K562 (cell line): Measurements from ENCODE around the gene BFSP2. TPM values are rescaled to one million over a fixed set of nuclear protein-coding genes. Genes with fewer than 3 reads are reported as not detected.
A peak's percentile ranks its signal among the peaks of the same experiment; 100 is the strongest.

ENCODE experiments used
- ARID1B ChIP-seq: fragments of 450-650 bp; IDR thresholded peaks from 2 replicates; pipeline ENCODE4 v1.6.1; 2016; ENCODE audit warnings: antibody characterized with exemption, mild to moderate bottlenecking, inconsistent platforms
- CREB5 ChIP-seq: fragments of 250-450 bp; sonication (Bioruptor Pico); IDR thresholded peaks from 2 replicates; pipeline ENCODE4 v1.5.0; 2020; ENCODE audit warnings: mild to moderate bottlenecking
- CTBP1 ChIP-seq: fragments of 450-650 bp; IDR thresholded peaks from 2 replicates; pipeline ENCODE4 v1.6.1; 2016; ENCODE audit warnings: borderline replicate concordance
- HES1 ChIP-seq: fragments of 450-650 bp; IDR thresholded peaks from 2 replicates; pipeline ENCODE4 v1.6.1; 2016; ENCODE audit warnings: low read depth, mild to moderate bottlenecking, moderate library complexity
- JUND ChIP-seq, 2 experiments: IDR thresholded peaks; 2 replicates in 1 of 2; 3 replicates in 1 of 2; pipeline ENCODE4 v1.6.1; 2011; ENCODE audit warnings: borderline replicate concordance in 2 of 2, low read depth in 2 of 2, low read length in 2 of 2, improper control_type of control experiment in 1 of 2, missing biosample characterization in 1 of 2, missing genetic modification characterization in 1 of 2, missing genetic modification reagents in 1 of 2
- KAT2B ChIP-seq: IDR thresholded peaks from one replicate; pipeline ENCODE4 v1.6.1; 2012; ENCODE audit warnings: low read depth, mild to moderate bottlenecking, control low read depth, inconsistent platforms, low read length, moderate library complexity
- MTA2 ChIP-seq: fragments of 450-650 bp; IDR thresholded peaks from 2 replicates; pipeline ENCODE4 v1.6.1; 2016; ENCODE audit warnings: low read depth
- MYNN ChIP-seq, 2 experiments: sonication (generic); formaldehyde crosslinking in 1 of 2; IDR thresholded peaks; 2 replicates each; pipeline versions ENCODE4 v1.5.0 to v1.6.1; 2016 to 2020; ENCODE audit warnings: antibody characterized with exemption in 1 of 2, missing genetic modification reagents in 1 of 2
- PKNOX1 ChIP-seq: fragments of 450-650 bp; IDR thresholded peaks from 2 replicates; pipeline ENCODE4 v1.6.1; 2016
- RAD51 ChIP-seq: fragments of 450-650 bp; IDR thresholded peaks from 2 replicates; pipeline ENCODE4 v1.7.1; 2016; ENCODE audit warnings: low read depth, mild to moderate bottlenecking, borderline replicate concordance
- RNF2 ChIP-seq: sonication (generic); IDR thresholded peaks from 2 replicates; pipeline ENCODE4 v1.6.1; 2016
- SFPQ ChIP-seq: fragments of 200-400 bp; formaldehyde crosslinking; IDR thresholded peaks from 2 replicates; pipeline ENCODE4 v1.6.1; 2017; ENCODE audit warnings: mild to moderate bottlenecking, low read depth, low read length, moderate library complexity
- TAL1 ChIP-seq: fragments of 450-650 bp; IDR thresholded peaks from 2 replicates; pipeline ENCODE4 v1.6.1; 2016; ENCODE audit warnings: mild to moderate bottlenecking
- TCF3 ChIP-seq: sonication (generic); formaldehyde crosslinking; IDR thresholded peaks from 2 replicates; pipeline ENCODE4 v1.4.0; 2020; ENCODE audit warnings: mild to moderate bottlenecking, missing genetic modification reagents
- TEAD4 ChIP-seq, 2 experiments: sonication (generic) in 1 of 2; formaldehyde crosslinking in 1 of 2; IDR thresholded peaks; 2 replicates each; pipeline versions ENCODE4 v1.6.1 to v1.8.0; 2012 to 2022; ENCODE audit warnings: borderline replicate concordance in 1 of 2, inconsistent platforms in 1 of 2, low read length in 1 of 2, mild to moderate bottlenecking in 1 of 2, missing genetic modification reagents in 1 of 2
- THAP7 ChIP-seq: fragments of 250-450 bp; sonication (Bioruptor Pico); IDR thresholded peaks from 2 replicates; pipeline ENCODE4 v1.5.0; 2021
- ZBTB1 ChIP-seq: sonication (generic); formaldehyde crosslinking; IDR thresholded peaks from 2 replicates; pipeline ENCODE4 v1.8.1; 2023; ENCODE audit warnings: missing genetic modification reagents, low read depth, mild to moderate bottlenecking, borderline replicate concordance
- ZNF395 ChIP-seq: fragments of 200-800 bp; sonication (Bioruptor generic); IDR thresholded peaks from 2 replicates; pipeline ENCODE4 v1.6.1; 2017; ENCODE audit warnings: missing genetic modification characterization, missing compliant biosample characterization
- ZNF766 ChIP-seq: fragments of 200-800 bp; sonication (Bioruptor generic); conservative IDR thresholded peaks from 2 replicates; pipeline ENCODE4 v1.6.1; 2016; ENCODE audit warnings: missing genetic modification characterization, missing compliant biosample characterization
- polyA plus RNA-seq, 8 experiments: library from polyadenylated mRNA; depleted of rRNA in 4 of 8; stranded (reverse) in 5 of 8; unstranded in 3 of 8; fragments of >200 nt; fragmentation: Nextera tagmentation in 2 of 8; fragmentation: Illumina TruSeq in 1 of 8; extraction: Ambion mirVana in 2 of 8; extraction: Trizol in 1 of 8; gene quantifications; 2 replicates each; pipeline versions ENCODE4 v1.2.1 to v1.2.3, GENCODE V29; 2011 to 2014; ENCODE audit warnings: inconsistent platforms in 1 of 8, missing spikeins in 1 of 8
- total RNA-seq, 7 experiments: library from RNA; depleted of rRNA in 6 of 7; stranded (reverse); fragments of >200 nt in 6 of 7; fragmentation: Illumina TruSeq in 2 of 7; extraction: Trizol in 2 of 7; gene quantifications; 2 replicates each; pipeline versions ENCODE4 v1.2.1 to v1.2.3, GENCODE V29; 2011 to 2021; ENCODE audit warnings: low replicate concordance in 1 of 7

Gene BFSP2
- total and polyA plus RNA-seq, 9 of the 15 experiments (the other 6 are each of a cell fraction or from before 2014, with no cell fraction given), result not detected

GRCh38 chr3:133455960-133456359, 56.1 kb downstream of the BFSP2 start (continued):
- TF ChIP-seq SFPQ (no peak), RAD51 (no peak), HES1 (peak; percentile 94), MTA2 (peak; percentile 26; the same call in 1 of the 2 replicates), TEAD4 (IDR thresholded peaks at IDR 0.05; ENCODE audit: low read length) (peak; percentile 94), TEAD4 (CRISPR knock-in tag; IDR thresholded peaks at IDR 0.05; ENCODE audit: borderline replicate concordance) (no peak), ARID1B (peak; percentile 73), CREB5 (CRISPR knock-in tag) (no peak), TCF3 (CRISPR knock-in tag) (peak; percentile 74), KAT2B (no peak), JUND (IDR thresholded peaks at IDR 0.05; ENCODE audit: borderline replicate concordance, low read depth, low read length) (no peak), JUND (tag; IDR thresholded peaks at IDR 0.05; ENCODE audit: borderline replicate concordance, low read depth, low read length) (no peak), RNF2 (peak; percentile 23; the same call in 1 of the 2 replicates), CTBP1 (peak; percentile 46; the same call in 1 of the 2 replicates), TAL1 (peak; percentile 71), ZBTB1 (CRISPR knock-in tag) (peak; percentile 86; the same call in 1 of the 2 replicates), THAP7 (no peak), MYNN (IDR thresholded peaks at IDR 0.05) (peak; percentile 68; the same call in 1 of the 2 replicates), MYNN (CRISPR knock-in tag; IDR thresholded peaks at IDR 0.05) (no peak), ZNF395 (peak; percentile 53; the same call in 1 of the 2 replicates), PKNOX1 (peak; percentile 72), ZNF766 (CRISPR knock-in tag) (peak; percentile 82)
